22Rv1 (cell line): Measurements from ENCODE around the gene CBX3.
A peak's percentile ranks its signal among the peaks of the same experiment; 100 is the strongest.

Source experiments
- H3K27ac ChIP-seq: fragments of 450-650 bp; 2 replicates; pipeline ENCODE4 v1.5.1; 2017
- CTCF ChIP-seq: fragments of 450-650 bp; IDR thresholded peaks from 2 replicates; pipeline ENCODE4 v1.5.1; 2017; ENCODE audit warnings: mild to moderate bottlenecking
- ZFX ChIP-seq: fragments of 450-650 bp; IDR thresholded peaks from 2 replicates; pipeline ENCODE4 v1.6.1; 2017; ENCODE audit warnings: antibody characterized with exemption, borderline replicate concordance

CBX3 gene

GRCh38 chr7:26203016-26203415 is 1.5 kb downstream of the CBX3 start:
- H3K27ac ChIP-seq = peak overlapping the region; percentile 99
- TF ChIP-seq ZFX (no peak), CTCF (no peak)

GRCh38 chr7:26208040-26208439 is 6.5 kb downstream of the CBX3 start:
- no peak overlapping the region for H3K27ac ChIP-seq
- TF ChIP-seq ZFX = no peak
- TF ChIP-seq CTCF = no peak

- TF ChIP-seq ZFX (no peak), CTCF (no peak)
- H3K27ac ChIP-seq = no peak overlapping the region
Measured at GRCh38 chr7:26212921-26213718, 11.6 kb downstream of the CBX3 start.

- H3K27ac ChIP-seq = peak overlapping the region; percentile 2; the same call in 1 of the 2 replicates
- TF ChIP-seq ZFX = no peak
- no peak for TF ChIP-seq CTCF
Measured at GRCh38 chr7:26213807-26214515, 12.4 kb downstream of the CBX3 start.

- TF ChIP-seq ZFX (no peak), CTCF (no peak)
- H3K27ac ChIP-seq = no peak overlapping the region
Measured at GRCh38 chr7:26216049-26216448, 14.5 kb downstream of the CBX3 start.

GRCh38 chr7:26224359-26224758 is 22.8 kb downstream of the CBX3 start:
- TF ChIP-seq CTCF (no peak), ZFX (no peak)
- H3K27ac ChIP-seq = no peak overlapping the region

- no peak overlapping the region for H3K27ac ChIP-seq
- TF ChIP-seq ZFX = no peak
- TF ChIP-seq CTCF = no peak
Measured at GRCh38 chr7:26227987-26228386, 26.4 kb downstream of the CBX3 start.
